IPS-18c (cell line): ENCODE results near the gene IL19.

Source experiments
- H3K4me3 ChIP-seq: 2 replicates; pipeline ENCODE4 v1.7.0; 2013; ENCODE audit warnings: low read depth, mild to moderate bottlenecking, low read length, moderate library complexity; ENCODE audit not compliant: insufficient read depth
- H3K9me3 ChIP-seq: one replicate; pipeline ENCODE4 v1.6.1; 2013; ENCODE audit warnings: mild to moderate bottlenecking, low read length, moderate library complexity; ENCODE audit not compliant: control insufficient read depth, insufficient read depth

The IL19 gene

GRCh38 chr1:206885341-206886060 lies 114.9 kb downstream of the IL19 start:
- H3K9me3 ChIP-seq, result no peaks in the 10 kb centered on the region
- no peak overlapping the region for H3K4me3 ChIP-seq

- Histone ChIP-seq H3K4me3 (no peak overlapping the region), H3K9me3 (no peaks in the 10 kb centered on the region)
These were observed 116.3 kb downstream of the IL19 start for GRCh38 chr1:206886831-206887230.

GRCh38 chr1:206887701-206888100 lies 117.1 kb downstream of the IL19 start:
- H3K4me3 ChIP-seq, result no peak overlapping the region
- H3K9me3 ChIP-seq, result no peaks in the 10 kb centered on the region

GRCh38 chr1:206890125-206891060 lies 119.8 kb downstream of the IL19 start:
- H3K9me3 ChIP-seq, result no peaks in the 10 kb centered on the region
- no peak overlapping the region for H3K4me3 ChIP-seq

GRCh38 chr1:206891412-206891811 lies 120.8 kb downstream of the IL19 start:
- no peaks in the 10 kb centered on the region for H3K9me3 ChIP-seq
- H3K4me3 ChIP-seq, result no peak overlapping the region
